T-helper 2 cell treated with Interferon-gamma antibody and Interleukin-4, amounts not matched to agents 100 ng/mL and 5 ng/mL, for 36 hours (primary cell): ENCODE results near the gene C16orf46. TPM values are rescaled to one million over a fixed set of nuclear protein-coding genes. Genes with fewer than 3 reads are reported as not detected.

Source experiments
- intact Hi-C: fragments of 100-400 bp; cut with micrococcal nuclease; formaldehyde crosslinking; loops from one replicate; pipeline ENCODE4 v1.15.1; 2023
- total RNA-seq: library from RNA; stranded (reverse); gene quantifications from 2 replicates; pipeline ENCODE4 v1.2.3, GENCODE V29; 2022

C16orf46 gene
- total RNA-seq, 1 donor from 2014 or later = not detected

- intact Hi-C loops = no loop called here
These were observed 50.6 kb downstream of the C16orf46 start for GRCh38 chr16:81026429-81026828.

- intact Hi-C loops = no loop called here
These were observed 58.5 kb downstream of the C16orf46 start for GRCh38 chr16:81018496-81018895.

GRCh38 chr16:81014672-81015071, 62.4 kb downstream of the C16orf46 start:
- intact Hi-C loops = no loop called here

GRCh38 chr16:81012974-81013373, 64.1 kb downstream of the C16orf46 start:
- intact Hi-C loops = no loop called here

Other genes starting within 250 kb of the C16orf46 start
- 84.4 and 93.3 TPM in 2 replicates for gene CMC2, start 70.4 kb downstream of the C16orf46 start, total RNA-seq
- 55.5 and 57.4 TPM in 2 replicates for gene CENPN, start 70.0 kb downstream of the C16orf46 start, total RNA-seq
- gene ATMIN, start 41.4 kb downstream of the C16orf46 start, total RNA-seq = 26.7 and 28.4 TPM in 2 replicates
- 9.6 and 11.0 TPM in 2 replicates for gene GCSH, start 19.2 kb upstream of the C16orf46 start, total RNA-seq
- not detected in 2 replicates for gene BCO1, start 161.5 kb upstream of the C16orf46 start, total RNA-seq
- 7.6 and 8.1 TPM in 2 replicates for gene GAN, start 237.7 kb upstream of the C16orf46 start, total RNA-seq